GM18870 (cell line): Measurements from ENCODE around the gene IFNLR1.

Source experiments
- ATAC-seq: cut with Tn5 transposase; IDR thresholded peaks from one replicate; pipeline ENCODE4 v1.9.1; 2021; ENCODE audit warnings: moderate library complexity; ENCODE audit not compliant: unreplicated experiment

IFNLR1 gene

GRCh38 chr1:24108334-24109165 lies 78.5 kb downstream of the IFNLR1 start:
- ATAC-seq, result no peak

GRCh38 chr1:24107462-24108138 lies 79.5 kb downstream of the IFNLR1 start:
- ATAC-seq, result no peak

- no peak for ATAC-seq
These were observed 81.5 kb downstream of the IFNLR1 start for GRCh38 chr1:24105368-24106160.

GRCh38 chr1:24104854-24105253 lies 82.2 kb downstream of the IFNLR1 start:
- ATAC-seq, result no peak
